Measurements from ENCODE around the gene MRPL2.

GRCh38 chr6:43032326-43032725 is 26.9 kb downstream of the MRPL2 start:
- TF ChIP-seq CTCF (IDR thresholded peaks at IDR 0.05; ENCODE audit: borderline replicate concordance, extremely low read depth, low read length, poor library complexity, severe bottlenecking) = no peak
- TF ChIP-seq EZH2 (IDR thresholded peaks at IDR 0.05; ENCODE audit: borderline replicate concordance, low read depth, low read length, severe bottlenecking) = no peak
